Left ventricle myocardium inferior (tissue), 1 donor: ENCODE data around the gene PTPRT. TPM values are rescaled to one million over a fixed set of nuclear protein-coding genes. Genes with fewer than 3 reads are reported as not detected.
A peak's percentile ranks its signal among the peaks of the same experiment; 100 is the strongest.

Experiments
- DNase-seq: peaks from one replicate; pipeline ENCODE4 v3.0.0-alpha.2; 2020
- H3K27ac ChIP-seq: fragments of 200-600 bp; replicated peaks from 2 replicates; pipeline ENCODE4 v1.8.0; 2021
- H3K27me3 ChIP-seq: fragments of 200-600 bp; 2 replicates; pipeline ENCODE4 v1.8.0; 2021; ENCODE audit warnings: low read depth
- H3K36me3 ChIP-seq: fragments of 200-600 bp; 2 replicates; pipeline ENCODE4 v1.8.0; 2021
- H3K4me1 ChIP-seq: fragments of 200-600 bp; 2 replicates; pipeline ENCODE4 v1.8.0; 2021
- H3K4me3 ChIP-seq: fragments of 200-600 bp; 2 replicates; pipeline ENCODE4 v1.8.0; 2021; ENCODE audit warnings: mild to moderate bottlenecking, moderate library complexity
- H3K9me3 ChIP-seq: fragments of 200-600 bp; replicated peaks from 2 replicates; pipeline ENCODE4 v1.8.0; 2021
- CTCF ChIP-seq: fragments of 200-600 bp; IDR thresholded peaks from 2 replicates; pipeline ENCODE4 v1.8.0; 2021; ENCODE audit warnings: antibody characterized with exemption, mild to moderate bottlenecking, borderline replicate concordance
- intact Hi-C: fragments of 100-400 bp; cut with micrococcal nuclease; formaldehyde crosslinking; loops from one replicate; pipeline ENCODE4 v1.11.0; 2022
- total RNA-seq: library from RNA; stranded (reverse); fragmentation: NEBNext Ultra II Directional; extraction: Animal tissue kit (Norgen Biotek cat#: 25700); gene quantifications from one replicate; pipeline ENCODE4 v1.2.1, GENCODE V29; 2021
- donor health status: DM: no; HTN: yes; CAD: no; lungs with severe emphysema.

Gene PTPRT
- total RNA-seq, 1 donor from 2014 or later, result 0.08 TPM

DNA sequence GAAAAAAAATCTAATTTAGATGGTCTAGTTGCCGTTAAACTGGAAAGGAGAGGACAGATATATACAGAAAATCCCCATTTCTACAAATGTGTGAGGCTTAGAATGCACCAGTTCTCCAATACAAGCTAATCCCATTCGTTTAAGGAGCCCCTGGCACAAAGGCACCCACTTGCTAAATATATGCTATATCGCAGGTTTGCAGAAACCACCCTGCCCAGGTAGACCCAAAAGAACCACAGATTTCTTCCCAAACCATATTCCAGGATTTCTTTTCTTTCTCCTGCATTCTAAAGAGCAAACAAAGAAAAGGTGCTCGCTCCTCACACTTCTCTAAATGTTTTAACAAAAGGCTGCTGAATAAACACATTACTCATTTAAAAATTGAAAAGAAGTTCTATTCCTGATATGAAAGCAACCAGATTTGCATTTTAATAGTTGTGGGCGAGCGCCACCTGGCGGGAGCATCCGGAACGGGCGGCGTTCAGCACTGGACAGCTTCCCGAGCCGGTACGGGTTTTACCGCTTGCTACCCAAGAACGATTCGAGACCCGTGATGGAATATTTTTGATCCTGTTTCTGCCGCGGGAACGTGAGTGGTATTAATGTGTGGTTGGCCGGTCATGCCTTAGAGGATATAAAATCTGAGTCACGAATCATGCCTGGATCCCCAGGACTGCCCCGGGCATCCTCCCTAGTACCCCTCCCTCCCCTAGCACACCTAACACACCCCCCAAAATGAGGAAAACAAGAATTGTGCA, 2.1 kb downstream of the PTPRT start:
- peak overlapping the region; percentile 54 for H3K4me3 ChIP-seq
- peaks cover 88% of the 10 kb centered on the region for H3K27me3 ChIP-seq
- peak; percentile 68 for DNase-seq
- no peaks in the 10 kb centered on the region for H3K9me3 ChIP-seq
- H3K4me1 ChIP-seq, result peaks cover 17% of the 10 kb centered on the region
- intact Hi-C loops, result loop anchor here (10.0 kb wide), 1 partner anchor 1453 kb away; no protein-coding TSS in a partner anchor
- no peak overlapping the region for H3K27ac ChIP-seq
- H3K36me3 ChIP-seq, result no peaks in the 10 kb centered on the region
- TF ChIP-seq CTCF, result peak; percentile 95

- no peak for DNase-seq
- Histone ChIP-seq H3K27ac (no peak overlapping the region), H3K4me3 (no peak overlapping the region), H3K36me3 (no peaks in the 10 kb centered on the region), H3K4me1 (peaks cover 17% of the 10 kb centered on the region), H3K9me3 (no peaks in the 10 kb centered on the region), H3K27me3 (peaks cover 76% of the 10 kb centered on the region)
- intact Hi-C loops, result loop anchor here (10.0 kb wide), 1 partner anchor 1452 kb away; no protein-coding TSS in a partner anchor
- no peak for TF ChIP-seq CTCF
Measured at GRCh38 chr20:43186312-43186711, 3.4 kb downstream of the PTPRT start.

DNA sequence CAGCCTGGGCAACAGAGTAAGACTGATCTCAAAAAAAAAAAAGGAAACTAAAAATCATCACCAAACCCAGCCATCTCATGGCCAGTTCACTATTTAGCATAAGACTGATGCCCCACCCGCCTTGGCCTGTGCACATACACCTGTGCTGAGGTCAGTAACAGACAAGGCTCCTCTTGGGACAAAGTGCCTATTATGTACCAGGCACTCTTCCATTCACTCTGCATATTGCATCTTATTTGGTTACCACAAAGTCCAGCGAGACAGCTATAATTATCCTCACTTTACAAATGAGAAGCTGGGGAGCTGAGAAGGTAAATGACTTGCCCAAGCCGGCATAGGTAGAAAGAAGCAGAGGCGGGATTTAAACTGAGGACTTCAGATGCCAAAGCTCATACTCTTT, 3.8 kb downstream of the PTPRT start:
- TF ChIP-seq CTCF, result no peak
- no peaks in the 10 kb centered on the region for H3K9me3 ChIP-seq
- intact Hi-C loops, result loop anchor here (10.0 kb wide), 1 partner anchor 1451 kb away; no protein-coding TSS in a partner anchor
- peaks cover 76% of the 10 kb centered on the region for H3K27me3 ChIP-seq
- H3K4me3 ChIP-seq, result no peak overlapping the region
- H3K27ac ChIP-seq, result no peak overlapping the region
- H3K36me3 ChIP-seq, result no peaks in the 10 kb centered on the region
- peaks cover 17% of the 10 kb centered on the region for H3K4me1 ChIP-seq
- DNase-seq, result no peak

- TF ChIP-seq CTCF, result no peak
- peaks cover 60% of the 10 kb centered on the region for H3K27me3 ChIP-seq
- peaks cover 8% of the 10 kb centered on the region for H3K4me1 ChIP-seq
- intact Hi-C loops, result loop anchor here (10.0 kb wide), 1 partner anchor 1449 kb away; no protein-coding TSS in a partner anchor
- no peaks in the 10 kb centered on the region for H3K9me3 ChIP-seq
- no peak for DNase-seq
- H3K27ac ChIP-seq, result no peak overlapping the region
- no peak overlapping the region for H3K4me3 ChIP-seq
- H3K36me3 ChIP-seq, result no peaks in the 10 kb centered on the region
Measured at GRCh38 chr20:43183536-43184070, 6.1 kb downstream of the PTPRT start.

DNA sequence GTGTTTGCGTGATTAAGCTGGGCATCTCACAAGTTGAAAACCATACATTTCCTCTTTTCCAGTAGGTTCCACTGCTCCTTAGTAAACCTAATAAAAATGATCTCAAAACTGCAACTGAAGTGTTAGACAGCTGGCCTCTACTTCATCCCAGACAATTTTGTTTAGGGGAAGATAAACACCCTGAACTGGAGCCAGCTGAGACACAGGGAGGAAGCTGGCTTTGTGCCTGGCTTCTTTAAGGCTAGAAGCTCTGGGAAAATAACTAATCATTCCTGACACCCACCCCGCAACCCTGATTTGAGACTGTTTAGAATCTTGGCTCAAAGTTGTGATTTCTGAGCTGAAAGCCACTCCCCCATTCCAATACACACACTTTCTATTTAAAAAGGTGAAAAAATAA, 11.6 kb downstream of the PTPRT start:
- peaks cover 24% of the 10 kb centered on the region for H3K27me3 ChIP-seq
- no peak for DNase-seq
- H3K27ac ChIP-seq, result no peak overlapping the region
- peaks cover 7% of the 10 kb centered on the region for H3K9me3 ChIP-seq
- no peak for TF ChIP-seq CTCF
- H3K36me3 ChIP-seq, result no peaks in the 10 kb centered on the region
- H3K4me3 ChIP-seq, result no peak overlapping the region
- intact Hi-C loops, result no loop called here
- H3K4me1 ChIP-seq, result no peaks in the 10 kb centered on the region
